ENCODE measurements around the gene YWHAQ.
"Not testable (repeated sequence)": the region's sequence is repeated elsewhere in the genome, so short reads cannot be mapped to it uniquely, and the experiment has no call there.

Gene YWHAQ

GRCh38 chr2:9552219-9553178 lies 78.3 kb downstream of the YWHAQ start:
- DNase-seq (ENCODE audit: low spot score) = peak; percentile 76

- not testable (repeated sequence) for DNase-seq (ENCODE audit: low spot score)
Measured at GRCh38 chr2:9550859-9551391, 79.9 kb downstream of the YWHAQ start.

DNA sequence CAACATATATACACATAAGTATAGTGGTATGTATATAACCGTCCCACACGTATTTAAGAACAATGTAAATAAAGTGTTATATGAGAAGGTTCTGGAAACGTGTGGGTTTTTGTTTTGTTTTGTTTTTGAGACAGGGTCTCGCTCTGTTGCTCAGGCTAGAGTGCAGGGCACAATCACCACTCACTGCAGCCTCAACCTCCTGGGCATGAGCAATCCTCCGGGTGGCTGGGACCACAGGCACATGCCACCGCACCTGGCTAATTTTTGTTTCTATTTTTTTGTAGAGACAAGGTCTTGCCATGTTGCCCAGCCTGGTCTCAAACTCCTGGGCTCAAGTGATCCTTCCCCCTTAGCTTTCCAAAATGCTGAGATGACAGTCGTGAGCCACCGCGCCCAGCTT lies 81.4 kb downstream of the YWHAQ start:
- no peak for DNase-seq (ENCODE audit: low spot score)

DNA sequence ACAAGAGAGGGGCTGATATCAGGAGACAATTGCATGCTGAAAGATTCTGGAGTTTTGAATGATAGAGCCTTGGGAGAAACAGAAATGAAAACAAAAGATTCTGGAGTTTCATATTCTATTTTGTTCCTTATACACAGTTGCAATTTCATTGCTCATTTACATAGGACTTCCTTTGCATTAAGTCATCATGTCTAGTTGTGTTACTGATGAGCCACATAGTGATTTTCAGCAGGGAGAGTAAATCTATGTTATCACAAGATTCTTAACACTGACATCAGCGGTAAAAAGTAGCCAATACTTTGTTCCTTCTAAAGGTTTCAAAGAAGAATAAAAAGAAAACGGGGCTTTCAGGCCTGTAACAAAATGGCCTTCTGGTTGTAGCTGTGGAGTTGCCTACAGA lies 82.3 kb downstream of the YWHAQ start:
- no peak for DNase-seq (ENCODE audit: low spot score)

DNA sequence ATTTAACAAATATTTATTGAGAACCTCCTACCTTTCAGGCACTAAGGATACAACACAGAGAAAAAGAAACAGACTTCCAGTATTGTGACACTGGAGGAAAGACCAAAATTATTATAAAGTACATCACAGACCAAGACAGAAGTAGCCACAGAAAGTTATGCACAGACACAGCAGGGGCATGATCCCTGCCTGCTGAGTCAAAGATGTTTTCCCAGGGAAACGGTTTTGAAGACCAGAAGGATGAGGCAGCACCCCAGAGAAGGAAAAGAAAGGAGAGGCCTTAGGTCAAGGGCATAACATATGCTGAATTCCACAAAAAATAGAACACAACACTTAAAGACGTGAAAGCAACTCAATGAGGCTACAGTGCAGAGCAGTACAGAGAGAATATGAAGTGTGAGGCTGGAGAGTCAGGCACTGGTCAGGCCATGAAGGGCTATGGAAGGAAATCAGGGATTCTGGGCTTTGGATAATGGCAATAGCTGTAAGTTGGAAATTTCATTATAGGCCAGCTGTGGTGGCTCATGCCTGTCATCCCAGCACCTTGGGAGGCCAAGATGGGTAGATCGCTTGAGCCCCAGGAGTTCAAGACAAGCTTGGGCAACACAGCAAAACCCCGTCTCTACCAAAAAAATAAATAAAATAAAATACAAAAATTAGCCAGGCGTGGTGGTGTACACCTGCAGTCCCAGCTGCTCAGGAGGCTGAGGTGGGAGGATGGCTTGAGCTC lies 83.4 kb downstream of the YWHAQ start:
- DNase-seq (ENCODE audit: low spot score) = no peak

GRCh38 chr2:9545502-9545901 lies 85.3 kb downstream of the YWHAQ start:
- no peak for DNase-seq (ENCODE audit: low spot score)

GRCh38 chr2:9543557-9543956 lies 87.2 kb downstream of the YWHAQ start:
- no peak for DNase-seq (ENCODE audit: low spot score)

DNA sequence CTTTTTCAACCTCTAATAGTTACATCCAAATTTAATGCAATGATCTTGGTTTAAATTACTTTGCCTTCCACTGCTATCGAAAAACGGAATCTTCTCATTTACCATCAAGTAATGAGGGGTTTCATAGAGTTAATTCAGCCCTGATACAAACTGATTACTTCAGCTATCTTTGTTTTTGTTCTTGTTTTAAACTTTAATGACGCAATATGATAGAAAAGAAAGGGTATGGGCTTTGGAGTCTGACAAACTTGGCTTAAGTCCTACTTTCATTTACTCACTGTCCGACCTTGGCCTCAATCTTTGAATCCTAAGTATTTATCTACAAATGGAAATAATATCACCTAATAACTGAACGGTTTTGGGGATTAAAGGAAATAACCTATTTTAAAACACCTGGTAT lies 91.3 kb downstream of the YWHAQ start:
- DNase-seq (ENCODE audit: low spot score) = no peak

GRCh38 chr2:9538000-9538507 lies 92.7 kb downstream of the YWHAQ start:
- DNase-seq (ENCODE audit: low spot score) = no peak

GRCh38 chr2:9536504-9536903 lies 94.3 kb downstream of the YWHAQ start:
- no peak for DNase-seq (ENCODE audit: low spot score)

DNA sequence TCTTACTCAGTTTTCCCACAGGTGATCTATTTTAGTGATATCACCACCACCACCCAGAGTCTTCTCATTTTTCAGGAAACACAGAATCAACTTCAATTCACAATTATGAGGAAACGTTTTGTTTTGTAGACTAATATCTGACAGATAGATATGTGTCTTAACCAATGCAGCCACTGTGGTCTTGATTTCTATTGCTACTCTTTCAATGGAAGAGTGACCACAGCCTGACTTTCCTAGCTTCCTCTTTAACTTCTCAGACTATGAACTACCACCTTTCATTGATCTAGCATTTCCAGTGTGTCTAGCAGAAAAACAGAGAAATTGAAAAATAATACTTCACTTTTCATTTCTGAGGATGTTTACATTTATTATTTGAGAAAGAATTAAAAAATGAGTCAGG lies 95.6 kb downstream of the YWHAQ start:
- no peak for DNase-seq (ENCODE audit: low spot score)
